Stomach (tissue), 9 donors: ENCODE results near the gene UST. TPM values are rescaled to one million over a fixed set of nuclear protein-coding genes. Genes with fewer than 3 reads are reported as not detected.

Experiments
- DNase-seq, 2 donors: peaks; one replicate each; pipeline versions ENCODE4 v3.0.0 to v3.0.0-alpha.2; 2013 to 2019
- H3K27ac ChIP-seq, 5 donors: fragments of 200-600 bp in 4 of 5; sonication (generic) in 4 of 5; one replicate each; pipeline ENCODE4 v1.5.1; 2013 to 2019; ENCODE audit warnings: mild to moderate bottlenecking in 1 of 5, moderate library complexity in 1 of 5
- H3K27me3 ChIP-seq, 3 donors: fragments of 200-600 bp; sonication (generic); one replicate each; pipeline ENCODE4 v1.5.1; 2017 to 2019; ENCODE audit warnings: mixed run types in 1 of 3
- H3K36me3 ChIP-seq, 4 donors: fragments of 200-600 bp; sonication (generic); 1 replicate in 3 of 4; 2 replicates in 1 of 4; pipeline ENCODE4 v1.5.1; 2016 to 2019
- H3K4me1 ChIP-seq, 4 donors: fragments of 200-600 bp; sonication (generic); one replicate each; pipeline ENCODE4 v1.5.1; 2016 to 2019
- H3K4me3 ChIP-seq, 4 donors: fragments of 200-600 bp; sonication (generic) in 3 of 4; one replicate each; pipeline ENCODE4 v1.5.1; 2016 to 2019; ENCODE audit warnings: mild to moderate bottlenecking in 1 of 4
- H3K9me3 ChIP-seq, 4 donors: fragments of 200-600 bp; sonication (generic); one replicate each; pipeline ENCODE4 v1.5.1; 2016 to 2019
- CTCF ChIP-seq, 7 experiments: fragments of 450-650 bp in 4 of 7; fragments of 200-600 bp in 3 of 7; sonication (generic) in 3 of 7; IDR thresholded peaks; one replicate each; pipeline ENCODE4 v1.5.1; 2016 to 2019; ENCODE audit warnings: antibody characterized with exemption in 7 of 7, control low read depth in 2 of 7, mild to moderate bottlenecking in 1 of 7
- EP300 ChIP-seq: sonication (generic); formaldehyde crosslinking; IDR thresholded peaks from one replicate; pipeline ENCODE4 v1.6.1; 2017; ENCODE audit warnings: antibody characterized with exemption
- POLR2A ChIP-seq, 4 donors: fragments of 450-650 bp; IDR thresholded peaks; one replicate each; pipeline ENCODE4 v1.6.1; 2016; ENCODE audit warnings: antibody characterized with exemption in 4 of 4, control low read depth in 2 of 4, mild to moderate bottlenecking in 1 of 4, moderate library complexity in 1 of 4
- POLR2AphosphoS5 ChIP-seq, 3 donors: sonication (generic); formaldehyde crosslinking; IDR thresholded peaks; one replicate each; pipeline ENCODE4 v1.6.1; 2016; ENCODE audit warnings: antibody characterized with exemption in 3 of 3
- WGBS, 5 donors: extraction: QIAGEN DNeasy Blood & Tissue Kit in 3 of 5; methylation state at CpG; one replicate each; pipeline versions ENCODE4 v1.1.5 to v1.1.7; 2013 to 2018; 5-methylcytosine and 5-hydroxymethylcytosine counted together
- intact Hi-C: fragments of 100-400 bp; cut with DNase I; formaldehyde crosslinking; loops from one replicate; pipeline ENCODE4 v1.15.1; 2023; ENCODE audit warnings: low total_unique reads
- polyA plus RNA-seq, 3 donors: library from polyadenylated mRNA; stranded (reverse); fragments of 200-250 nt; gene quantifications; one replicate each; pipeline ENCODE4 v1.2.3, GENCODE V29; 2013
- total RNA-seq, 5 donors: library from RNA; depleted of rRNA; stranded (reverse); fragments of >200 nt; gene quantifications; one replicate each; pipeline versions ENCODE4 v1.1.0 to v1.2.3, GENCODE V29; 2014 to 2016
- donor health status: healthy with polysubstance abuse.
- donor health status: Bipolar disorder and iron deficiency.
- donor health status: healthy.

The UST gene
- total and polyA plus RNA-seq, 8 donors: 2.2 to 45.8 (median 8.9) TPM

- intact Hi-C loops: no loop called here
- DNase-seq: peak in 1 of 2 donors; percentile 60
- TF ChIP-seq CTCF (IDR thresholded peaks at IDR 0.05): no peak
- no peak for TF ChIP-seq POLR2AphosphoS5 (IDR thresholded peaks at IDR 0.05)
- TF ChIP-seq EP300: no peak
- TF ChIP-seq POLR2A (IDR thresholded peaks at IDR 0.05): no peak
- WGBS, 5 donors: 30 to 56% (median 43%) methylated on average over 1 of the region's 1 CpG
- Histone ChIP-seq H3K36me3 (no peaks in the 10 kb centered on the region), H3K9me3 (no peaks in the 10 kb centered on the region), H3K4me1 (peaks cover 0 to 19% (median 0%) of the 10 kb centered on the region in 4 donors), H3K4me3 (no peak overlapping the region), H3K27ac (no peak overlapping the region), H3K27me3 (no peaks in the 10 kb centered on the region)
Observed at GRCh38 chr6:148943451-148943850, 196.6 kb downstream of the UST start.

- intact Hi-C loops: loop anchor here (5.0 kb wide), 1 partner anchor 197 kb away; the partner anchor contains the start of gene UST
- Histone ChIP-seq H3K4me3 (no peak overlapping the region), H3K9me3 (no peaks in the 10 kb centered on the region), H3K36me3 (no peaks in the 10 kb centered on the region), H3K27me3 (no peaks in the 10 kb centered on the region), H3K27ac (no peak overlapping the region), H3K4me1 (peaks cover 0 to 19% (median 0%) of the 10 kb centered on the region in 4 donors)
- TF ChIP-seq CTCF (IDR thresholded peaks at IDR 0.05) (no peak), POLR2AphosphoS5 (IDR thresholded peaks at IDR 0.05) (no peak), EP300 (no peak), POLR2A (IDR thresholded peaks at IDR 0.05) (no peak)
- no peak for DNase-seq
- 93 to 100% (median 97%) methylated on average over 1 of the region's 1 CpG for WGBS, 5 donors
Observed at GRCh38 chr6:148944608-148945007, 197.8 kb downstream of the UST start.

GRCh38 chr6:148945301-148946021 lies 198.6 kb downstream of the UST start:
- Histone ChIP-seq H3K4me1 (peaks cover 0 to 19% (median 0%) of the 10 kb centered on the region in 4 donors), H3K36me3 (no peaks in the 10 kb centered on the region), H3K4me3 (no peak overlapping the region), H3K9me3 (no peaks in the 10 kb centered on the region), H3K27ac (no peak overlapping the region), H3K27me3 (no peaks in the 10 kb centered on the region)
- WGBS, 5 donors: 66 to 87% (median 77%) methylated on average over 8 of the region's 8 CpGs
- TF ChIP-seq POLR2A (IDR thresholded peaks at IDR 0.05) (no peak), EP300 (no peak), CTCF (IDR thresholded peaks at IDR 0.05) (no peak)
- no peak for DNase-seq
- intact Hi-C loops: loop anchor here (5.0 kb wide), 1 partner anchor 198 kb away; the partner anchor contains the start of gene UST

GRCh38 chr6:148947621-148948444 lies 201.0 kb downstream of the UST start:
- no peak overlapping the region for H3K4me3 ChIP-seq
- peak overlapping the region in 1 of 5 donors; percentile 73 for H3K27ac ChIP-seq
- intact Hi-C loops: loop anchor here (5.0 kb wide), 1 partner anchor 201 kb away; the partner anchor contains the start of gene UST
- TF ChIP-seq POLR2AphosphoS5 (IDR thresholded peaks at IDR 0.05) (peak in 1 of 3 donors; percentile 20), POLR2A (IDR thresholded peaks at IDR 0.05) (no peak), CTCF (IDR thresholded peaks at IDR 0.05) (peak in 5 of 7 experiments; percentile 75 to 90 (median 87)), EP300 (no peak)
- peak; percentile 88 to 95 for DNase-seq
- no peaks in the 10 kb centered on the region for H3K9me3 ChIP-seq
- H3K27me3 ChIP-seq: no peaks in the 10 kb centered on the region
- H3K36me3 ChIP-seq: no peaks in the 10 kb centered on the region
- WGBS, 5 donors: 25 to 31% (median 26%) methylated on average over 12 of the region's 12 CpGs
- H3K4me1 ChIP-seq: peaks cover 0 to 26% (median 5%) of the 10 kb centered on the region in 4 donors
